ENCODE measurements around the gene CHST14.

The CHST14 gene

GRCh38 chr15:40511472-40512133 lies 40.8 kb downstream of the CHST14 start:
- intact Hi-C loops (cut with DNase I) = no loop called here
- peak in 39 of 42 donors; percentile 19 to 80 (median 55) for DNase-seq

GRCh38 chr15:40512440-40512839 lies 41.7 kb downstream of the CHST14 start:
- DNase-seq = peak in 1 of 42 donors; percentile 33
- intact Hi-C loops (cut with DNase I) = no loop called here

DNA sequence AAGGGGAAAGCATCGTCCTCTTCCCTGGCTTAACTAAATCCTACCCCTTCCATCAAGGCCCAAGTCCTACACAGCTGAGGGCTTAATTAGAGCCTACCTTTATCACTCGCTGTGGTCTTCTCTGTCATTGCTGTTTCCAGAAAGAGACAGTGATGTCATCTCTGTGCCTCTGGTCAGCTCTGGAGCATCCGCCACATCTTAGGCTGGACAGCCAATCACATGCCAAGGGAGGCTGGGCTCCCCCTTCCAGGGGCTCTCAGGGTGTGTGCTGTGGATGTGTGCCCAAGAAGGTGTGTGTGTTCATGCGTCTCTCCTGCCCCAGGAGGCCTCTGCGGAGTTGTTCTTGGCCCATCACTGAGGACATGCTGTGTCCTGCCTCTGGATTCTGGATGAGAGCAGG lies 42.8 kb downstream of the CHST14 start:
- DNase-seq = no peak
- intact Hi-C loops (cut with DNase I) = no loop called here

DNA sequence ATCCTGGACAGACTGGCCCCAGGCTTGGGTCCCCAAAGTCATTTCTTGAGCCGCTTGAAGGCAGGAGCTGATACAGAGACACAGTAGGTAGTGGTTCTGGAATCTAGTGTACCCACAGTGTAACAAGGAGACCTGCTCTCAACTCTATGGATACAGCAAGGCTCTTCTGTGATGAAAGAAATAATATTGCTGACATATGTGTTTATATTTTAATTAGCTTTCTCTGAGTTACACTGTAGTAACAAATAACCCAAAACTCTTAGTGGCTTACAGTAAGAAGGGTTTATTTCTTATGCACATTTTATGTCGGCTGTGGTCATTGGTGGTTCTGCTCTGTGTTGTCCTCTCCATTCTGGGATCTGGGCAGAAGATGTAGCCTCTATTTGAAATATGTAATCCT lies 45.5 kb downstream of the CHST14 start:
- no peak for DNase-seq
- intact Hi-C loops (cut with DNase I) = no loop called here

All from head of caudate nucleus (tissue), 42 donors.